NCI-H2107 treated with DMSO at 0.1 percent for 48 hours (cell line): ENCODE data around the gene GPATCH8.

ENCODE experiments used
- DNase-seq: peaks from one replicate; lab custom pipeline; 2025; ENCODE audit not compliant: unreplicated experiment; lab: John Stamatoyannopoulos, UW

The GPATCH8 gene

DNA sequence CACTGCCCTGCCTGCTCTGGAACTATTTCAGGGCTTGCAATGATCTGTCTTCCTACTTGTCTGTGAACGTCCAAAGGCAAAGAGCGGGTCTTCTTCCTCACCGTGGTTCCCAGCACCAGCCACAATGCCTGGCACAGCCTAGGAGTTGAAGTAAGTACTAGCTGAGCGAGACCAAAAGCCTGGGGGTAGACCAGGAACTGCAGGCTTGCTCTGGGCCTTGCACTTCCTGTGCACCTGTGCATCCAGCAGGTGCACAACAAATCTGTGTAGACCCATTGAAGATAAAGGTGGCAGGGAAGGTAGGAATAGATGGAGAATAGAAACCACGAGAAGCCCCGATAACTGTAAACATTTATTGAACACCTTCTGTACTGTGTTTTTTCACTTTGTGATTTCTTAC is 144.2 kb downstream of the GPATCH8 start:
- no peak for DNase-seq

DNA sequence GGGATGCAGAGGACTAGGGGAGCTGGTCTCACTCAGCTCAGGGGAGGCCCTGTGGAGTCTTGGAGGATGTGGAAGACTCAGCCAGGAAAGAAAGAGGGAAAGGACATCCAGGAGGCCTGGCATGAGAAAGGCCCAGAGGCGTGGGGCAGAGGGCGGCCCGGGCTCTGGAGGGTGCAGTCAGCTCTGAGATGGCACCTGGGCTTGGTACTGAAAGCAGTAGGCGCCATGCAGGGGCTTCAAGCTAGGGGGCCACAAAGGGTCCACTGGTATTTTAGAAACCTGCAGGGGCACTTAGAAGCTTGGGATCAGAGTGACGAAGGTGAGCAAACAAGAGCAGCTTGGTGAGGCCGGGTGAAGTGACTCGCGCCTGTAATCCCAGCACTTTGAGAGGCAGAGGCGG is 145.1 kb downstream of the GPATCH8 start:
- DNase-seq, result no peak

DNA sequence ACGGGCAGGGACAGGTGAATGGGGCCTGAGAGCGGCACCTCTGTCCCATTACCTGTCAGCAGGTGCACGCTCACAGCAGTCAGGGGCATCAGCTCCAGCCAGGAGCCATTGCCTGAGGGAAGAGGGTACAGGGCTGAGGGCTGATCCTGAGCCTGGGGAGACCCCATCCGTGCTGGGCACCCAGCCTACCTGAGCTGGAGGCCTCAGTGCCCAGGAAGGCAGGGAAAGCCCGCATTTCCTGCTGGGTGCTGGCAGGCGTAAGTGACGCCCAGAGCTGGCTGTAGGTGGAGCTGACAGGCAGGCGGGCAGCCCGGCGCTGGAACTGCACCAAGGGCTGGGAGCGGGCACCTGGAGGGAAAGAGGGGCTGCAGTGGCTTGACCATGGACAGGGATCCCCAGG is 147.0 kb downstream of the GPATCH8 start:
- DNase-seq, result no peak

DNA sequence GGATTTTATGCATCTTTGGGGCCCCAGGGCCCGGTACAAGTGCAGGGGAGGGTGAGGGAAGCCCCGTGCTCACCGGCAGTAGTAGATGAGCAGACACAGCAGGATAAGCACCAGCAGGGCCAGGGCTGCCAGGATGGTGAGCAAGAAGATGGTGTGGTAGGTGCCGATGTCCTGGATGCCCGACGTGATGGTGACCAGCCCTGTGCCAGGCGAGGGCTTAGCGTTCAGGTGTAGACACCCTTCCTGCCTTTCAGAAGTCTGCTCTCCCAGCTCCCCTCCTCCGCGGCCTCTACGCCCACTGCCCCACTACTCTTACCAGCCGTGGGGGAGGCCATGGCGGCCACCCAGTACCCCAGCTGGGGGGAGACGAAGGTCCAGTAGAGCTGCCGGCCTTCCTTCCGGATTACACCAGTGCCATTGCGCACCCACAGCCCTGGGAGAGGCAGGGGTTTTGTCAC is 147.5 kb downstream of the GPATCH8 start:
- DNase-seq, result no peak

DNA sequence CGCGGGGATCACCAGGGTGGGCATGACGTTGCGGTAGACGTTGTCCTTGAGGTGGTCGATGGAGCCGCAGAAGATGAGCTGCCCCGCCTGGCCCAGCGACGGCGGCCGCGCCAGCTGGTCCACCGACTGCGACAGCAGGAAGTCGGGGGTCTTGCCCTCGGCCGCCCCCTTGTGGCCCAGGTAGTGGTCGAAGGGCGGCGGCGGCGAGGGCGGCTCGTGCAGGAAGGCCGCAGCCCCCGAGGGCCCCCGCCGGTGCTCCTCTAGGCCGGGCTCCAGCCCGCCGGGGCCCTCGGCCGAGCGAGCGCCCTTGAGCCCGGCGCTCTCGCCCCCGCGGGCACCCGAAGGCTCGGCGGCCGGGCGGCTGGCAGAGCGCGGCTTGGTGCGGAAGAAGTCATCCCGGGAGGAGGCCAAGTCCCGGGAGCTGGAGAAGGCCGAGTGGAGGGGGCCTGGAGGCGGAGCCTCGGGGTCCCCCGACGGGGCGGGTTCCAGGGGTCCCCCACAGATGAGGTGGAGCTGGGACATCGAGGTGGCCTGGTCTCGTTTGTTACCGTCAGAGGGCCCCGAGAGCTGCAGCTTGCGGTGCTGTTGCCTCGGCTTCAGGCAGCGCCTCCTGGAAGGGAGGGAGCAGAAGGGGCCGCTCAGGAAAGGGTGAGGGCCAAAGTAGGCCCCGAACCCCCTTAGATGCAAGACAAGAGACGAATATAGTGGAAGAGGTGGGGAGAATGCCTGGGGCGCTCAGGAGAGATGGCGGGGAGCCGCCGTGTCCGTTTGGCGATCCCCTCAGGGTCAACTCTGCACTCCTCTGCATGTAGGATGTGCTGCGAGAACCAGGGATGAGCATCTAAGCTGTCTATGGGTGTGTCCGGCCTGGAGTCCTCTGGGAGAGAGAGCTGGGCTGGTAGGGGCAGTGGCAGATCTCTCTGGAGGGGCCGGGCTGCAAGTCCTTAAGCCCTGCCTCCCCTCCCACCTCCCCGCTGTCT is 148.3 kb downstream of the GPATCH8 start:
- no peak for DNase-seq

DNA sequence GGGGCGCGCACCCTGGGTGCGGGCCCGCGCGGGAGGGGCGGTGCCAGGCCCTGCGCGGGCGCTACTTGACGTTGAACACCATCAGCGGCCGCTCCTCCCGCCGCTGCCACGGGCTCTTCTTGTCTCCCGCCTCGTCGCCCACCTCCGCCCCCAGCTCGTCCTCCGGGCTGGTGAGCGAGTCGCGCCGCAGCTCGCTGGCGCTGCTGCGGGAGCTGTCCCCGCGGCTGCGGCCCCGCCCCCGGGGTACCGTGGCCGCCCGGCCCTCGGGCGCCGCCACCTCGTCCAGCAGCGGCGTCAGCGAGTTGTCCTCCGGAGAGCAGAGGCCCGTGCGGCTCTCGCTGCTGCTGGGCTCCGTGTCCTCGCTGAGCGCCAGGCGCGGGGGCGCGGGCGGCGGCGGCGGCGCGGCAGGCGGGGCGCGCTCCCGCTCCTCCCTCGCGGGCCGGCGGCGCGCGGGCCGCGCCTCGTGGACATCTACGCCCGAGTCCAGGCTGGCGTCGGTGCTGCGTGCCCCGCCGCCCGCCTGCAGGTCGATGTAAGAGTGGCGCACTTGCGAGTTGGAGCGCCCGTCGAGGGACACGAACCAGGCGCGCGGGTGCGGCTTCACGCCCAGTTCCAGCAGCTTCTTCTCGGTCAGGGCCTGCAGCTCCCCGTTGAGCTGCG is 149.4 kb downstream of the GPATCH8 start:
- DNase-seq, result no peak

DNA sequence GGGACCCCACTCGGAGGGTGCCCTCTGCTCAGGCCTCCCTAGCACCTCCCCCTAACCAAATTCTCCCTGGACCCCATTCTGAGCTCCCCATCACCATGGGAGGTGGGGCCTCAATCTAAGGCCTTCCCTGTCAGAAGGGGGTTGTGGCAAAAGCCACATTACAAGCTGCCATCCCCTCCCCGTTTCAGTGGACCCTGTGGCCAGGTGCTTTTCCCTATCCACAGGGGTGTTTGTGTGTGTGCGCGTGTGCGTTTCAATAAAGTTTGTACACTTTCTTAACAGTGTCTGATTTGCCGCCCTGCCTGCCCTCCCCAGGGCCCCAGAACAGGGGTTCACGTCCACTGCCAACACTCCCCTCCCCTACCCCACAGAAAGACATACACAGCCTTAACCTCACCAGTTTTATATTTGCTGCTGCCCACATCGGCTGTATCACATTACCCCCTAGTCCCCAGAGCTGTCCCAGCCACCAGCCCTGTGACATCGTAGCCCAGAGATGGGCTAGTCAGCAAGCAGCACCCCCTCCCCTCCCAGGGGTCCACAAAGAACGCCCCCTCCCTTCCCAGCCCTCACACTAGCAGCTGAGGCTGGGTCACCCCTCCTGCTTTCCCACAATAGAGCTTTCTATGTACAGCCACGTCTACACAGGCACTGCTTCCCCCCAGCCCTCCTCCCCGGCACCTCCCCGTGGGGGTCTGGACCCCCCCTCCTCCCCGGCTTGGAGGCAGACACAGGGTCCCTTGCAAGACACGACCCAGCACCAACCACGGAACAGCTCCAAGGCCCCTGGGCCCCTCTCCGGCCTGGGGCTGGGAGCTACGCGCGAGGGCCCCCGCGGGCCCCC is 150.2 kb downstream of the GPATCH8 start:
- no peak for DNase-seq

DNA sequence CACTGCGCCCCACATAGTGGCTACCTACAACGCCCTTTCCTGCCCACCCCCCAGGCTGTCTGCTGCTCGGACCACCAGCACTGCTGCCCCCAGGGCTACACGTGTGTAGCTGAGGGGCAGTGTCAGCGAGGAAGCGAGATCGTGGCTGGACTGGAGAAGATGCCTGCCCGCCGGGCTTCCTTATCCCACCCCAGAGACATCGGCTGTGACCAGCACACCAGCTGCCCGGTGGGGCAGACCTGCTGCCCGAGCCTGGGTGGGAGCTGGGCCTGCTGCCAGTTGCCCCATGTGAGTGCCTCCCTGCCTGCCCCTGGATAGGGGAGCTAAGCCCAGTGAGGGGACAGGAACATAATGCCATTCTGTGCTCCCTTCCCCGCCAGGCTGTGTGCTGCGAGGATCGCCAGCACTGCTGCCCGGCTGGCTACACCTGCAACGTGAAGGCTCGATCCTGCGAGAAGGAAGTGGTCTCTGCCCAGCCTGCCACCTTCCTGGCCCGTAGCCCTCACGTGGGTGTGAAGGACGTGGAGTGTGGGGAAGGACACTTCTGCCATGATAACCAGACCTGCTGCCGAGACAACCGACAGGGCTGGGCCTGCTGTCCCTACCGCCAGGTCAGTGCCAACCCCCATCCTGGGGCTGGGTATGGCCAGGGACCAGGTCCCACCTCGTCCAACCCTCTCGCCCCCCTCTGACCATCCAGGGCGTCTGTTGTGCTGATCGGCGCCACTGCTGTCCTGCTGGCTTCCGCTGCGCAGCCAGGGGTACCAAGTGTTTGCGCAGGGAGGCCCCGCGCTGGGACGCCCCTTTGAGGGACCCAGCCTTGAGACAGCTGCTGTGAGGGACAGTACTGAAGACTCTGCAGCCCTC is 151.0 kb downstream of the GPATCH8 start:
- no peak for DNase-seq

DNA sequence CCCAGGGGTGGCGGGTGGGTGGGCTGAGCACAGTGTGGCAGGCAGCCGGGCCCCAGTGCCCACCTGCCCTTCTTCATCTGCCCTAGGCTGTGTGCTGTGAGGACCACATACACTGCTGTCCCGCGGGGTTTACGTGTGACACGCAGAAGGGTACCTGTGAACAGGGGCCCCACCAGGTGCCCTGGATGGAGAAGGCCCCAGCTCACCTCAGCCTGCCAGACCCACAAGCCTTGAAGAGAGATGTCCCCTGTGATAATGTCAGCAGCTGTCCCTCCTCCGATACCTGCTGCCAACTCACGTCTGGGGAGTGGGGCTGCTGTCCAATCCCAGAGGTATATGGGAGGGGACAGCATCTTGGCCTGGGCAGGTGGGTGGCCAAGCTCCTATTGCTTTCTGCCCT is 151.7 kb downstream of the GPATCH8 start:
- no peak for DNase-seq

DNA sequence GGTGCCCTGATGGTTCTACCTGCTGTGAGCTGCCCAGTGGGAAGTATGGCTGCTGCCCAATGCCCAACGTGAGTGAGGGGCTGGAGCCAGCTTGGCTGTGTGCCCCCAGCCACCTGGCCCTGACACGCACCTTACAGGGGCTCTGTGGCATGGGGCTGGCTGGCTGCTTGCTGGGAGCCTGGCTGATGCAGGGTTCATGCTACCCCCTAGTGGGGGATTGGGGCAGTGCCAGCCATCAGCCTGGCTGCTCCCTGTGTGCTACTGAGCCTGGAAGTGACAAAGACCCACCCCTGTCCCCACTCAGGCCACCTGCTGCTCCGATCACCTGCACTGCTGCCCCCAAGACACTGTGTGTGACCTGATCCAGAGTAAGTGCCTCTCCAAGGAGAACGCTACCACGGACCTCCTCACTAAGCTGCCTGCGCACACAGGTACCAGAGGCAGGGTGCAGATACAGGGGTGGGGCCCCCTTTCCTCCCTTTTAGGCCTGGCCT is 152.4 kb downstream of the GPATCH8 start:
- no peak for DNase-seq

DNA sequence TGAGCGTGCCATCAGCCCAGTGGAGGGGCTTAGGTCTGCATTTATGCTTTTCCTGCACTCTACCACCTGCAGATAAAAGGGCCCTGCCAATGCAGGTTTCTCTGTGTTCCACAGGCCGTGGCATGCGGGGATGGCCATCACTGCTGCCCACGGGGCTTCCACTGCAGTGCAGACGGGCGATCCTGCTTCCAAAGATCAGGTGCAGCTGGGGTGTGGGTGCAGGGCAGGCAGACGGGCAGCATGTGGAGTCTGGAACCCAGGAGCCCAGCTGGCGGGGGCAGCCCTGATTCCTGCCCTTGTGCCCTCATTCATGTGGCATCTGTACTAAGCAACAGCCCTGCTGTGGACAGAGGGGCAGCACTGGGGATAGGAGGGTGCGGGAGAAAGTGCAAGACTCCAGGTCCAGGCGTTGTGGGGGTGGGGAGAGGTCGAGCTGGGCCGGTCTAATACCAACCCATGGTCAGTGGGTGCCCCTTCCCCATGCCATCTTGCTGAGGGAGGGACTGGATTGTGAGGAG is 153.6 kb downstream of the GPATCH8 start:
- no peak for DNase-seq

DNA sequence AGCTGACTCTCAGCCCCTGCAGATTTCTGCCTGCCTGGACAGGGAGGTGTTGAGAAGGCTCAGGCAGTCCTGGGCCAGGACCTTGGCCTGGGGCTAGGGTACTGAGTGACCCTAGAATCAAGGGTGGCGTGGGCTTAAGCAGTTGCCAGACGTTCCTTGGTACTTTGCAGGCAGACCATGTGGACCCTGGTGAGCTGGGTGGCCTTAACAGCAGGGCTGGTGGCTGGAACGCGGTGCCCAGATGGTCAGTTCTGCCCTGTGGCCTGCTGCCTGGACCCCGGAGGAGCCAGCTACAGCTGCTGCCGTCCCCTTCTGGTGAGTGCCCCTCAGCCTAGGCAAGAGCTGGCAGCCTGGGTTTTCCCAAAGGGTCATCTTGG is 154.2 kb downstream of the GPATCH8 start:
- no peak for DNase-seq

DNA sequence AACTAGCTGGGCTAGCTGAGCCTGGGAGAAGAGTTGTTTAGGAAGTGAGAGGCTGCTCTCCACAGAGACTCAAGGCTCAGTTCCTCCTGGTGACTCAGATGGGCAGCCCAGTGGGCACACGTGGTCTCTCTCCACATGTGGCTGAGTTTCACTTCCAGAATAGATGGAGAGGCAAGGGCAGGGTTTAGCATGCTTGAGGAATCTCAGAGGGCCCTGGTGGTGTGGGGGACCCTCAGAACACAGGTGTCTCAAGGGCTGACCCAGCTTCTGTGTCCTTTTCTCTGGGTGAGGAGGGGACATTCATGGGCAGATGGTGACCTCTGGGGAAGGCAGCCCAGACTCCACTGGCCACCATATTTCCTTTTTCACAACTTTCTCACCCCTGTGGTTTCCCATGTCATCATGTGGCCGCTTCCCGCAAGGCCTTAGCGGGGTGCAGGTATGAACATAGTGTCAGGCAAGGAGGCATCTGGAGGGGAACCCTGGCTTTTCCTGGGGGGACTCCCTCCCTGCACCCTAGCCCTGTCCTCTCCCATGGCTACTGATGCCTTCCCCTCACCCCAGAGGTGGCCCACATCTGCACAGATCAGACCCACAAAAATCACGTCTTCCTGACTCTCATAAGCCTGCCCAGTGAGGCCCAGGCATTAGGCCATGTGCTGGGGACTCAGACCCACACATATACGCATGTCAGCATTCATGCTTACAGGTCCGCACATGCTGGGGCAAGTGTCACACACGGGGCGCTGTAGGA is 154.8 kb downstream of the GPATCH8 start:
- DNase-seq, result no peak
